ENCODE results near the gene STUB1.

STUB1 gene

GRCh38 chr16:634051-634670, 46.0 kb upstream of the STUB1 start:
- no peak for DNase-seq (ENCODE audit: low read depth)
- H3K4me3 ChIP-seq (ENCODE audit: control insufficient read depth, low read depth, low read length) = no peak overlapping the region
- TF ChIP-seq CTCF (conservative IDR thresholded peaks at IDR 0.05; ENCODE audit: control insufficient read depth, insufficient read depth, low read depth, low read length) = no peak

DNA sequence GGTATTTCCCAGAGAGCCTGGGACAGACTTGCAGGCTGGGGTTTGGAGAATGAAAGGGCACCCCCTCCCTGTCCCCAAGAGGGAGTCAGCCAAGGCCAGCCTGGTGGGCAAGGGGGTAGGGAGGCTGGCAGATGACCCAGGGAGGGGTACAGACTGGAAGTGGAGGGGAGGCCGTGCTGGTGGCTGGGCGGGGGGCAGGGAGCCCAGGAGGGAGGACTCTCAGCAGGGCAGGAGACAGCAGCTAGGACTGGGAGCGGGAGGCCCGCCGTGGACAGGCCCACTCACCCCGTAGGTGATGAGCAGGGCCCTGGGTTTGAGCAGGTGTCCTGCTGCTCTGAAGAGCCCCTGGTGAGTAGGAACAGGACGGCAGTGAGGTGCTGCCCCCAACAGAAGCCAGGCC, 45.2 kb upstream of the STUB1 start:
- peak overlapping the region; percentile 77 for H3K4me3 ChIP-seq (ENCODE audit: control insufficient read depth, low read depth, low read length)
- TF ChIP-seq CTCF (conservative IDR thresholded peaks at IDR 0.05; ENCODE audit: control insufficient read depth, insufficient read depth, low read depth, low read length) = no peak
- no peak for DNase-seq (ENCODE audit: low read depth)

GRCh38 chr16:635573-636205, 44.5 kb upstream of the STUB1 start:
- H3K4me3 ChIP-seq (ENCODE audit: control insufficient read depth, low read depth, low read length) = peak overlapping the region; percentile 77
- no peak for DNase-seq (ENCODE audit: low read depth)
- TF ChIP-seq CTCF (conservative IDR thresholded peaks at IDR 0.05; ENCODE audit: control insufficient read depth, insufficient read depth, low read depth, low read length) = no peak

DNA sequence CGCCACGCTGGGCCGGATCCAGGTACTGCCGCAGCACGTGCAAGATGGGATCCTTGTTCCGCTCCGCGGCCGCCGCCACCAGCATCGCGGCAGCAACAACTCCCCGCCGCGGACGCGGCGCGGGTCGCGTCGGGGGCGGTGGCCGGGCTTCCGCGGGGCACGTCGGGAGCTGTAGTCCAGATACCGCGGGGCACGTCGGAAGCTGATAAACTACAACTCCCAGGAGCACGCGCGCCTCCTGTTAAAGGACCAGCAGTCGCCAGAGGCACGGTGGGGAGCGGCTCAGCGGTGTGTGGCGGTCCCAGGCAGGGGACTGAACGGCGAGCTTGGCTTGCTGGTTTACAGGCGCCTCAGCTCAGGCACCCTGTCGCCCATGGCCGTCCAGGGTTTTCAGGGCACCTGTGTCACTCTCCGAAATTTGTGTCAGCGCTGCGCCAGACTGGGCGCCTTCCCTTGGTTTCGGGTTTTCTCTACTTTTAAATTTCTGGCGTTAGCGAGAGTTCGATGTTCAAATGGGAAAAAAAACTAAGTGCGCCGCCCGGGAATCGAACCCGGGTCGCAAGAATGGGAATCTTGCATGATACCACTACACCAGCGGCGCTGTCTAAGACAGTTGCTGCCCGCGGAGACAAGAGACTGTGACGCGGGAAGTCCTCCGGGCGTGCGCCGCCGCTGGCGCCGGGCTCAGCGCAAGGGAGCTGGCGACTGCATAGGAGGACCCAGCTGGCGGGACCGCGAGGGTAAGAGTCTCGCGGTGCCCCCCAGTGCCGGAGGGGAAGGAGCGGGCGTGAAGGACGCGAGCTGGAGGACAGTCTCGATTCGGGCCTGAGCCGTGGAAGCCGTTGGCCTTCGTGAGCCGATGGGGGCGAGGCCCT, 43.8 kb upstream of the STUB1 start, which contains the start of gene METTL26:
METTL26 (minus strand) TSS at position 100 of the 875 bp plus-strand sequence; CDS start at position 85, 15 bp downstream.
- peak; percentile 91 for DNase-seq (ENCODE audit: low read depth)

GRCh38 chr16:637081-638018, 42.9 kb upstream of the STUB1 start:
- DNase-seq (ENCODE audit: low read depth) = peak; percentile 80
- H3K4me3 ChIP-seq (ENCODE audit: control insufficient read depth, low read depth, low read length) = peak overlapping the region; percentile 77
- TF ChIP-seq CTCF (conservative IDR thresholded peaks at IDR 0.05; ENCODE audit: control insufficient read depth, insufficient read depth, low read depth, low read length) = no peak

More for the DNA sequence above, 43.8 kb upstream of the STUB1 start, which contains the start of gene METTL26:
- TF ChIP-seq CTCF (conservative IDR thresholded peaks at IDR 0.05; ENCODE audit: control insufficient read depth, insufficient read depth, low read depth, low read length) = no peak
- H3K4me3 ChIP-seq (ENCODE audit: control insufficient read depth, low read depth, low read length) = peak within 1 kb of the TSS; percentile 77
